Ishikawa (cell line): ENCODE data around the gene ENOX2.

Source experiments
- CEBPB ChIP-seq: IDR thresholded peaks from 2 replicates; pipeline ENCODE4 v1.6.1; 2012
- CREB1 ChIP-seq: IDR thresholded peaks from 2 replicates; pipeline ENCODE4 v1.6.1; 2012; ENCODE audit warnings: low read depth
- EGR1 ChIP-seq: IDR thresholded peaks from 2 replicates; pipeline ENCODE4 v1.6.1; 2012
- EP300 ChIP-seq: IDR thresholded peaks from 2 replicates; pipeline ENCODE4 v1.6.1; 2012; ENCODE audit warnings: borderline replicate concordance
- FOXM1 ChIP-seq: IDR thresholded peaks from 2 replicates; pipeline ENCODE4 v1.6.1; 2012; ENCODE audit warnings: low read depth, borderline replicate concordance
- MAX ChIP-seq: IDR thresholded peaks from 2 replicates; pipeline ENCODE4 v1.6.1; 2012
- NFIC ChIP-seq: IDR thresholded peaks from 2 replicates; pipeline ENCODE4 v1.6.1; 2012
- RAD21 ChIP-seq: IDR thresholded peaks from 2 replicates; pipeline ENCODE4 v1.6.1; 2012; ENCODE audit warnings: low read depth
- REST ChIP-seq: IDR thresholded peaks from 2 replicates; pipeline ENCODE4 v1.6.1; 2012; ENCODE audit warnings: low read depth, mild to moderate bottlenecking
- TAF1 ChIP-seq: IDR thresholded peaks from 2 replicates; pipeline ENCODE4 v1.6.1; 2012; ENCODE audit warnings: low read depth, mild to moderate bottlenecking
- TCF12 ChIP-seq: IDR thresholded peaks from 2 replicates; pipeline ENCODE4 v1.6.1; 2012; ENCODE audit warnings: low read depth
- TEAD4 ChIP-seq: IDR thresholded peaks from 2 replicates; pipeline ENCODE4 v1.6.1; 2012
- USF1 ChIP-seq: IDR thresholded peaks from 2 replicates; pipeline ENCODE4 v1.6.1; 2012
- YY1 ChIP-seq: IDR thresholded peaks from 2 replicates; pipeline ENCODE4 v1.6.1; 2012; ENCODE audit warnings: low read depth
- ZBTB7A ChIP-seq: IDR thresholded peaks from 2 replicates; pipeline ENCODE4 v1.6.1; 2012; ENCODE audit warnings: low read depth

ENOX2 gene

GRCh38 chrX:130604882-130605281, 298.1 kb downstream of the ENOX2 start:
- TF ChIP-seq REST: no peak
- TF ChIP-seq TAF1: no peak
- no peak for TF ChIP-seq RAD21

GRCh38 chrX:130594453-130594916, 308.5 kb downstream of the ENOX2 start:
- no peak for TF ChIP-seq MAX
- TF ChIP-seq USF1: no peak
- no peak for TF ChIP-seq RAD21
- TF ChIP-seq CREB1: no peak
- no peak for TF ChIP-seq YY1
- TF ChIP-seq EGR1: no peak
- no peak for TF ChIP-seq CEBPB
- no peak for TF ChIP-seq EP300
- TF ChIP-seq ZBTB7A: no peak
- no peak for TF ChIP-seq TCF12
- no peak for TF ChIP-seq FOXM1
- TF ChIP-seq REST: no peak
- TF ChIP-seq NFIC: no peak

- no peak for TF ChIP-seq YY1
- TF ChIP-seq NFIC: no peak
- no peak for TF ChIP-seq ZBTB7A
- TF ChIP-seq CREB1: no peak
- no peak for TF ChIP-seq TEAD4
- TF ChIP-seq FOXM1: no peak
- no peak for TF ChIP-seq RAD21
- no peak for TF ChIP-seq TCF12
- no peak for TF ChIP-seq REST
- no peak for TF ChIP-seq EGR1
- TF ChIP-seq EP300: no peak
- no peak for TF ChIP-seq CEBPB
Measured at GRCh38 chrX:130593911-130594310, 309.1 kb downstream of the ENOX2 start.

GRCh38 chrX:130592204-130592603, 310.8 kb downstream of the ENOX2 start:
- TF ChIP-seq RAD21: no peak
- no peak for TF ChIP-seq REST
- TF ChIP-seq USF1: no peak
- TF ChIP-seq YY1: no peak
- TF ChIP-seq CREB1: no peak
- no peak for TF ChIP-seq TEAD4
- no peak for TF ChIP-seq TCF12
- no peak for TF ChIP-seq TAF1
- TF ChIP-seq CEBPB: no peak
- no peak for TF ChIP-seq MAX
